ENCODE results near the gene CACNA2D2.

The CACNA2D2 gene

GRCh38 chr3:50365080-50365841, 138.2 kb downstream of the CACNA2D2 start:
- peak; percentile 92 for DNase-seq

GRCh38 chr3:50364573-50365079, 138.8 kb downstream of the CACNA2D2 start:
- DNase-seq, result no peak

GRCh38 chr3:50359760-50360110, 143.7 kb downstream of the CACNA2D2 start:
- no peak for DNase-seq

GRCh38 chr3:50358911-50359759, 144.3 kb downstream of the CACNA2D2 start, which contains the start of gene TMEM115:
Gene TMEM115 (minus strand): TSS chr3:50359521. CDS start chr3:50359063, 458 bp downstream.
- DNase-seq, result peak; percentile 92

- no peak for DNase-seq
These were observed 145.0 kb downstream of the CACNA2D2 start for GRCh38 chr3:50358355-50358910.

- no peak for DNase-seq
These were observed 146.0 kb downstream of the CACNA2D2 start for GRCh38 chr3:50357481-50357880.

- DNase-seq, result no peak
These were observed 146.9 kb downstream of the CACNA2D2 start for GRCh38 chr3:50356553-50356952.

GRCh38 chr3:50355829-50356552, 147.4 kb downstream of the CACNA2D2 start:
- no peak for DNase-seq

- no peak for DNase-seq
These were observed 148.6 kb downstream of the CACNA2D2 start for GRCh38 chr3:50354850-50355249.

GRCh38 chr3:50354186-50354764, 149.2 kb downstream of the CACNA2D2 start:
- DNase-seq, result no peak

- DNase-seq, result no peak
These were observed 150.0 kb downstream of the CACNA2D2 start for GRCh38 chr3:50353245-50354004.

GRCh38 chr3:50352781-50353180, 150.7 kb downstream of the CACNA2D2 start:
- no peak for DNase-seq

- DNase-seq, result no peak
These were observed 152.1 kb downstream of the CACNA2D2 start for GRCh38 chr3:50351323-50351697.

- DNase-seq, result peak; percentile 98
These were observed 152.7 kb downstream of the CACNA2D2 start, which contains the start of the genes CYB561D2 and NPRL2 for GRCh38 chr3:50350527-50351322. Gene CYB561D2 (plus strand): TSS chr3:50350862. CDS start chr3:50351434, 572 bp downstream. Gene NPRL2 (minus strand): TSS chr3:50350775. CDS start chr3:50350652, 123 bp downstream.

GRCh38 chr3:50350213-50350526, 153.3 kb downstream of the CACNA2D2 start:
- no peak for DNase-seq

GRCh38 chr3:50347187-50347813, 156.1 kb downstream of the CACNA2D2 start:
- DNase-seq, result peak; percentile 63

GRCh38 chr3:50345586-50346234, 157.7 kb downstream of the CACNA2D2 start, which contains the start of gene ZMYND10:
Gene ZMYND10 (minus strand): TSS chr3:50345732. CDS start chr3:50345579, 153 bp downstream.
- DNase-seq, result peak; percentile 71

GRCh38 chr3:50345008-50345407, 158.4 kb downstream of the CACNA2D2 start:
- DNase-seq, result no peak
